Stimulated activated naive B cell treated with anti-CD40 and anti-IgM and Interleukin-4, amounts not matched to agents 10 μg/mL and 1 μg/mL and 100 μg/mL, for 72 hours (primary cell): Measurements from ENCODE around the gene HRH1.
"Not testable (repeated sequence)": the region's sequence is repeated elsewhere in the genome, so short reads cannot be mapped to it uniquely, and the experiment has no call there.

Source experiments
- ATAC-seq, 2 donors: fragments of 150-1000 bp; cut with Tn5 transposase; replicated peaks; 2 replicates each; pipeline ENCODE4 v1.10.0; 2021; ENCODE audit warnings: moderate library complexity in 1 of 2
- DNase-seq: peaks from one replicate; pipeline ENCODE4 v3.0.0; 2021
- H3K27ac Mint-ChIP-seq: one replicate; pipeline ENCODE4 v1.8.0; 2022; ENCODE audit warnings: mild to moderate bottlenecking, mixed read lengths
- H3K27me3 Mint-ChIP-seq, 2 donors: one replicate each; pipeline ENCODE4 v1.8.0; 2022; ENCODE audit warnings: mixed read lengths in 2 of 2
- H3K36me3 Mint-ChIP-seq, 2 donors: one replicate each; pipeline ENCODE4 v1.8.0; 2022; ENCODE audit warnings: mixed read lengths in 2 of 2, mild to moderate bottlenecking in 1 of 2
- H3K4me1 Mint-ChIP-seq, 2 donors: one replicate each; pipeline ENCODE4 v1.8.0; 2022; ENCODE audit warnings: mixed read lengths in 2 of 2, mild to moderate bottlenecking in 1 of 2
- H3K4me3 Mint-ChIP-seq, 2 donors: one replicate each; pipeline ENCODE4 v1.8.0; 2022; ENCODE audit warnings: mild to moderate bottlenecking in 2 of 2, mixed read lengths in 2 of 2, moderate library complexity in 1 of 2
- H3K9me3 Mint-ChIP-seq, 2 donors: one replicate each; pipeline ENCODE4 v1.8.0; 2022; ENCODE audit warnings: mixed read lengths in 2 of 2, mild to moderate bottlenecking in 1 of 2

The HRH1 gene

DNA sequence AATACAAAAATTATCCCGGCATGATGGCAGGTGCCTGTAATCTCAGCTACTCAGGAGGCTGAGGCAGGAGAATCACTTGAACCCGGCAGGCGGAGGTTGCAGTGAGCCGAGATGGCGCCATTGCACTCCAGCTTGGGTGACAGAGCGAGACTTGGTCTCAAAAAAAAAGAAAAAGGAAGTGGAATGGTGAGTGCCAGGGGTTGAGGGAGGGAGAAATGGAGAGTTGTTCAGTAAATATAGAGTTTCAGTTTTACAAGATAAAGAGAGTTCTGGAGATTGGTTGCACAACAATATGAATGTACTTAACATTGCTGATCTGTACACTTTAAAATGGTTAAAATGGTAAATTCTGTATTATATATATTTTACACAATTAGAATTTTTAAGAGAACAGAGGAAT is 63.1 kb downstream of the HRH1 start:
- H3K27ac Mint-ChIP-seq, H3K9me3 Mint-ChIP-seq, H3K36me3 Mint-ChIP-seq, H3K4me3 Mint-ChIP-seq, ATAC-seq, DNase-seq, H3K4me1 Mint-ChIP-seq: not testable (repeated sequence)
- H3K27me3 Mint-ChIP-seq: peaks cover 0 to 23% of the 10 kb centered on the region in 2 donors

DNA sequence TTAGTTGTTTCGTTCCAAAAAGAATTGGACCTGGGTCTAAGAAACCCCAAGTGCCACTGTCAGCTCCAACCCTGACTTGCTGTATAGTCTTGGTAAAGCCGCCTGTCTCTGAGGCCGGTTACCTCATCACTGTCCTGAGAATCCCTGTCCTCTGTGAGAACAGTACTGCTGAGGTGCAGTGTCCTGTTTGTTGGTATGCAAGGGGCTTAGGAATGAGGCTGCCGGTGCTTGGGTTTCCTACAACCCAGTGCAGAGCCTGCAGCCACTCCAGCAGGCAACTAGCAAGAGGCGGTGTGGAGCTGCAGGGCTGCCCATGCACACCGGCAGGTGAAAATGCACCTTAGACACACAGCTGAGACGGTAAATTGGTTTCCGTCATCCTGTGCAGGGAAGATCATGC is 65.9 kb downstream of the HRH1 start:
- no peak for DNase-seq
- Mint-ChIP-seq H3K4me1 (peaks cover 0 to 2% of the 10 kb centered on the region in 2 donors), H3K9me3 (no peaks in the 10 kb centered on the region), H3K4me3 (no peak overlapping the region), H3K27ac (no peak overlapping the region), H3K36me3 (no peaks in the 10 kb centered on the region), H3K27me3 (peaks cover 0 to 12% of the 10 kb centered on the region in 2 donors)
- ATAC-seq: no peak

DNA sequence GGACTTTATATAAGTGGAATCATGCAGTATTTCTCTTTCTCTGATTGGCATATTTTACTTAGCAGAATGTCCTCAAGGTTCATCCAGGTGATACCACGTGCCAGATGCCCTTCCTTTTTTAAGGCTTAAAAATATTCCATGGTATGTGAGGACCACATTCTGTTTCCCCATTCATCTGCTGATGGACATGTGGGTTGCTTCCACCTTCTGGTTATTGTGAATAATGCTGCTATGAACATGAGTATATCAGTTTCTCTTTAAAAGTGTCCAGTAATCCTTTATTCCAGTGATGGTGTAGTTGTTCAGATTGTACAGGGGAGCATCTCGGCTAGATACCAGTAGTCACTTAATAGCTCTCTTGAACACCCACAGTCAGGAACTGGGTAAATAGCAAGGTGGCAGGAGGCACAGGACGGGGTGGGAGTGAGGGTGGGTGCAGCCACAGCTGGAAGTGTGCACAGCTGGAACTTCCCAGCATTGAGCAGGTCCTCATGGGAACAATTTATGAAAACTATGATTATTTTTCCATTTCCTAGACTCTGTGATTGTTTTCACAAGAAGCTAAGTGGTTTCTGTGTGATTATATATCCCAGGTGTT is 67.6 kb downstream of the HRH1 start:
- H3K9me3 Mint-ChIP-seq: peaks cover 0 to 2% of the 10 kb centered on the region in 2 donors
- H3K4me3 Mint-ChIP-seq: no peak overlapping the region
- H3K27ac Mint-ChIP-seq: no peak overlapping the region
- ATAC-seq (no peak), DNase-seq (no peak)
- H3K27me3 Mint-ChIP-seq: peaks cover 0 to 12% of the 10 kb centered on the region in 2 donors
- H3K4me1 Mint-ChIP-seq: peaks cover 7 to 12% of the 10 kb centered on the region in 2 donors
- no peaks in the 10 kb centered on the region for H3K36me3 Mint-ChIP-seq

DNA sequence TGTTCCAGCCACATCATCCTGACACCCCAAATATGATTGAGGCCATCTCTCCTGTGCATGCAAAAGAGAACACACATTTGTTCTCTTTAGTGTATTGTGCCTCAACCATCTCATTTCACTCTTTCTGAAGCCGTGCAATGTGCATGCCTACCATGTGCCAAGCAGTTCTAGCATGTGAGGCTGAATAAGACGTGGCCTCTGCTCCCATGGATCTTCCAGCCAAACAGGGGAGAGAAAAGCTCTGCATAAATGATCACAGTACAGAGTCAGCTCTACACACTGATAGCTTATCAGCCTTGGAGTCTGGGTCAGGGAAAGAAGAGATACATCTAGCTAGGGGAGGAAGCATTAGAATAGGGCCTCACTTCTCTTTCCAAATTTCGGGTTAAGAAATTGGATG is 69.7 kb downstream of the HRH1 start:
- Mint-ChIP-seq H3K36me3 (no peaks in the 10 kb centered on the region), H3K4me1 (peaks cover 9 to 19% of the 10 kb centered on the region in 2 donors), H3K27ac (no peak overlapping the region), H3K27me3 (peaks cover 0 to 5% of the 10 kb centered on the region in 2 donors), H3K9me3 (peaks cover 0 to 2% of the 10 kb centered on the region in 2 donors), H3K4me3 (no peak overlapping the region)
- ATAC-seq (no peak), DNase-seq (no peak)

DNA sequence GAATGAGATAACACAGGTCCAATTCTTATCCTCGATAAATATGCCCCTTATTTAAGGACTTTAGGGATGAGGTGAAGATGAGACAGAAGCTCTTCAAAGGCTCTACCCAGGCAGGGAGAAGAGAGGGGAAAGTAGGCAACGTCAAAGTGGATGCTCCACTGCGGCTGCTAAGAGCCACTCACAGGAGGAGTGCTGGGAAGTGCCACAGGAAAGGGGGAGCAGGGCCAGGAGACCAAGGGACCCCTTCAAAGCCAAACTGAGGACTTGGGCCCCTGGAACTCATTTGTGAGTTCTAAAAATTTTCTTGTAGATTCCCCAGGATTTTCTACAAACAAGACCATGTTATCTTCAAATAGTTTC is 70.6 kb downstream of the HRH1 start:
- DNase-seq: no peak
- H3K4me1 Mint-ChIP-seq: peaks cover 9 to 19% of the 10 kb centered on the region in 2 donors
- H3K27ac Mint-ChIP-seq: no peak overlapping the region

DNA sequence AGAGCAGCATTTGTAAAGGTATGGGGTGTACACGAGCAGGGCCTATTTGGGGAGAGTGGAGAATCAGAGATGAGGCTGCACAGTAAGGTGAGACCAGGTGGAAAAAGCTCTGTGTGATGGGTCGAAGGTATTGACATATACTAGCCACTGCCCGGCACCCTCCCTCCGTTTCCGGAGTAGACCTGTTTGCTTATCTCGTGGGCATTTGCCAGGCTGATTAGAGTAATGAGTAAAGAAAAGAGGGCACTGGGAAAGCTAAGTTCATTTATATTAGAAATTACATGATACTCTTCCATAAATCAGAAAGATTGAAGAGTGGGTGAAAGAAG is 71.7 kb downstream of the HRH1 start:
- Mint-ChIP-seq H3K36me3 (no peaks in the 10 kb centered on the region), H3K4me3 (no peak overlapping the region), H3K4me1 (peaks cover 12 to 24% of the 10 kb centered on the region in 2 donors), H3K27me3 (peaks cover 0 to 5% of the 10 kb centered on the region in 2 donors), H3K27ac (peak overlapping the region; percentile 73), H3K9me3 (peaks cover 0 to 2% of the 10 kb centered on the region in 2 donors)
- DNase-seq (no peak), ATAC-seq (no peak)

More for the DNA sequence above, 70.6 kb downstream of the HRH1 start:
- ATAC-seq: no peak
- H3K9me3 Mint-ChIP-seq: peaks cover 0 to 2% of the 10 kb centered on the region in 2 donors
- peaks cover 0 to 5% of the 10 kb centered on the region in 2 donors for H3K27me3 Mint-ChIP-seq
- no peak overlapping the region for H3K4me3 Mint-ChIP-seq
- no peaks in the 10 kb centered on the region for H3K36me3 Mint-ChIP-seq

DNA sequence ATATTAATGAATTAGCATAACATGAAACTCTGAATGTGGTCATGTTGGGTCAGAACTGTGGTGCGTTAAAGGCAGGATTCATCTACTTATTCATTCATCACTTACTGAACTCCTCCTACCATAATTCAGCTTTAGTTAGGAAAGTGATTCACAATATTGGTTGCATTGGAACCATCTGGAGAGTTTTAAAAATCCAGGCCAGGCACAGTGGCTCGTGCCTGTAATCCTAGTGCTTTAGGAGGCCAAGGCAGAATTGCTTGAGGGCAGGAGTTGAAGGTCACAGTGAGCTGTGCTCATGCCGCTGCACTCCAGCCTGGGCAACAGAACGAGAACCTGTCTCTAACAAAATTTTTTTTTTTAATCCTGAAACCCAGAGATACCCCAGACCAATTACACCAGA is 73.7 kb downstream of the HRH1 start:
- Mint-ChIP-seq H3K27ac (no peak overlapping the region), H3K4me1 (peaks cover 13 to 28% of the 10 kb centered on the region in 2 donors), H3K27me3 (peaks cover 2 to 5% of the 10 kb centered on the region in 2 donors), H3K9me3 (peaks cover 0 to 2% of the 10 kb centered on the region in 2 donors), H3K4me3 (no peak overlapping the region), H3K36me3 (no peaks in the 10 kb centered on the region)
- DNase-seq (no peak), ATAC-seq (no peak)

DNA sequence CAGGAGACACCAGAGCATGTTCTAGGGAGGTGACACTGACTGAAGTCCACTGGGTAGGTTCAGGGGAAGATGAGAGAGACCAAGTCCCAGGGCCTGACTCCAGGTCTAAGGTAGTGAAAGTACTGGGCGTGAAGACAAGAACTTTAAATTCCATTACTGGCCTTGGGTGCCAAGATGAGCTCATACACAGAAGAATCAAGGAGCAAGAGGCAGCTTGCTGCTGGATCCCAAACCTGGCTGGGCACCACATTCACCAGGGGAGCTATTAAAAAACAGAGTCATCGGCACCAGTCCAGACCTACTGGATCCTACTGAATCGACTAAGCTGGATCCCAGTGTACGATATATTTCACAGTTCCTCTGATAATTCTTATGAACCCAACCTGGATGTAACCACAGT is 75.8 kb downstream of the HRH1 start:
- DNase-seq (no peak), ATAC-seq (no peak)
- peaks cover 11 to 28% of the 10 kb centered on the region in 2 donors for H3K4me1 Mint-ChIP-seq
- peaks cover 17 to 20% of the 10 kb centered on the region in 2 donors for H3K27me3 Mint-ChIP-seq
- H3K36me3 Mint-ChIP-seq: no peaks in the 10 kb centered on the region
- peaks cover 0 to 2% of the 10 kb centered on the region in 2 donors for H3K9me3 Mint-ChIP-seq
- no peak overlapping the region for H3K4me3 Mint-ChIP-seq
- H3K27ac Mint-ChIP-seq: no peak overlapping the region

DNA sequence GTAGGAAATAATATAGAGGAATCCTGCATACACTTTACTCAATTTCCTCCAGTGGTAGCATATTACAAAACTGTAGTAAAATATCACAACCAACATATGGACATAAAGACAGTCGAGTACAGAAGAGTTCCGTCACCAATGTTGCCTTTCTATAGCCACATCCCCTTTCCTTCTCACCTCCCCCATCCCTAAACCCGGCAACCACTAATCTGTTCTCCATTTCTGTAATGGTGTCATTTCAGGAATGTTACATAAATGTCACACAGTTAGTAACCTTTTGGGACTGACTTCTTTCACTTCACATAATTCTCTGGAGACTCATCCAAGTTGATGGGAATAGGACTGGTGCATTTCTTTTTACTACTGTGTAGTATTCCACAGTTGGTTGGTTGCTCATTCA is 76.5 kb downstream of the HRH1 start:
- DNase-seq (no peak), ATAC-seq (no peak)
- Mint-ChIP-seq H3K27me3 (peaks cover 20 to 24% of the 10 kb centered on the region in 2 donors), H3K9me3 (peaks cover 0 to 2% of the 10 kb centered on the region in 2 donors), H3K27ac (no peak overlapping the region), H3K4me3 (no peak overlapping the region), H3K36me3 (no peaks in the 10 kb centered on the region), H3K4me1 (peaks cover 8 to 24% of the 10 kb centered on the region in 2 donors)

DNA sequence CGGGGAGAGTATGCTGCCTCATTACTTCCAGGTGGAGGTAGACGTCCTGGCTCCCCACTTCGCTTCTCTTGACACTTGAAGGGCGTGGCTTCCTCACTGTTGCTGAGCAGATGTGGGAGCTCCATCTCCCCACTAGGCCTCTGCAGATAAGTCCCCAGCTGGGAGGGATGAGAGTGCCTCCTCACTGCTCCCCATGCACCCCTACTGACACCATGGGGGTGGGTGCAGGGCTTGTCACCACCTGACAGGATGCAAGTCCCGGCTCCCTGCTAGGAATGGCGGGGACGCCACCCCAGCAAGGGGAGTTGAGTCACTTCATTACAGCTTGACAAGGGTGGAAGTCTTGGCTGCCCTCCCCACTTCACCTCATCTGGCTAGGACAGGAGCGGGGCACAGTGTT is 81.1 kb downstream of the HRH1 start:
- ATAC-seq (no peak), DNase-seq (no peak)
- Mint-ChIP-seq H3K36me3 (peaks cover under 1 to 1% of the 10 kb centered on the region in 2 donors), H3K4me3 (no peak overlapping the region), H3K4me1 (peaks cover 6 to 16% of the 10 kb centered on the region in 2 donors), H3K27ac (peak overlapping the region; percentile 59), H3K9me3 (peaks cover 0 to 4% of the 10 kb centered on the region in 2 donors), H3K27me3 (peaks cover 24% of the 10 kb centered on the region in 2 donors)

DNA sequence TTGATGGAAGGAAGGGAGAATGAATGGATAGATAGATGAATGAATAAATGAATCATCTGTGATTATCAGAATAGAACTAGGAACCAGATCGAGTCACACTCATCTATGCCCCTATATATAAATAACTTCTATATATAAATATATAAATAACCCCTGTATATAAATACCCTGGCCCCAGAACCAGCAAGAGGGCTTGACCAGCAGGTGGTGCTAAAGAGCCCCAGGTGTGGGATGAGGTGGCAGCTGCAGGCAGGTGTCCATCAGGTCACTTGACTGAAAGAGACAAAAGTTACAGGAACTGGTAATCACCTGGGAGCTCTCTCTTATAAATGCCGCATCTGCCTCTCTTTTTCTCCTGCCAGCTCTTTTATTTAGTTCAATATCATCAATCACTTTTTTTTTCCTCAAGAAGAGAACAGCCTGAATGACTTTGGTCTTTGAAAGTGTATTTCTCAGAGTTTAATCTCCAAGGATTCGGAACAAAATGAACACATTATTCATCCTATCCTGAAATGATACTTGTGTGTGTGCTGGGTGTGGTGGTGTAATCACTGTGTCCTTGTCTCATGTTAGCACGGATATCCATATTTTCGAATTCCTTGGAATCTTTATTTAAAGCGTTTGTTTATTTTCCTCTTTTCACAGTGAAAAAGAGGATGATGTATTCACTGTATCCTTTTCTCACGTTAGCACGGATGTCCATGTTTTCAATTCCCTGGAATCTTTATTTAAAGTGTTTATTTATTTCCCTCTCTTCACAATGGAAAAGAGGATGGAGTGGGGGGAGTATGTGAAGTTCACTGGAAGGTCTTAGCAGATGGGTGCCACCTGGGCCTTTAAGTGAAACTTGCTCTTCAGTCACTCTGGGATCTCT is 82.5 kb downstream of the HRH1 start:
- H3K36me3 Mint-ChIP-seq: peaks cover 2 to 3% of the 10 kb centered on the region in 2 donors
- ATAC-seq (peak; percentile 75), DNase-seq (peak; percentile 67)
- peaks cover 0 to 4% of the 10 kb centered on the region in 2 donors for H3K9me3 Mint-ChIP-seq
- H3K27ac Mint-ChIP-seq: no peak overlapping the region
- peaks cover 6 to 12% of the 10 kb centered on the region in 2 donors for H3K4me1 Mint-ChIP-seq
- H3K27me3 Mint-ChIP-seq: peaks cover 24% of the 10 kb centered on the region in 2 donors
- no peak overlapping the region for H3K4me3 Mint-ChIP-seq

DNA sequence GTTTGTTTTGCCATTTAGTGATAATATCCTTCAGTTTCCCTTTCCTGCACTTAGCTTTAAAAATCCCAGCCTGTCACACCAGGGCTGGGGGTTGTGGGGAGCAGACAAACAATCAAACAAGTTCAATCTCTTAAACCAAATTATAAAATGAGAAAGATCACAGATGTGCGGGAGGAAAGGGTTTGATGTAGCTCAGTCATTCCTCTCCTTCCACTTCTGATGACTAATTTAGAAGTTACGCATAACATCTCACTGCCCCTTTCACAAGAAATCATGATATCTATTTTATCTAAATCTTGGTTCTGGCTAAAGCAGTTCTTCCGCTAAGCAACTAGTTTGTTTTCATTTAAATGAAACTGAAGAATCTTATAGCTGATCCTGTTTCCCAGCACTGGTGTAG is 83.8 kb downstream of the HRH1 start:
- H3K4me3 Mint-ChIP-seq: no peak overlapping the region
- no peak for ATAC-seq
- H3K27me3 Mint-ChIP-seq: peaks cover 18 to 22% of the 10 kb centered on the region in 2 donors

DNA sequence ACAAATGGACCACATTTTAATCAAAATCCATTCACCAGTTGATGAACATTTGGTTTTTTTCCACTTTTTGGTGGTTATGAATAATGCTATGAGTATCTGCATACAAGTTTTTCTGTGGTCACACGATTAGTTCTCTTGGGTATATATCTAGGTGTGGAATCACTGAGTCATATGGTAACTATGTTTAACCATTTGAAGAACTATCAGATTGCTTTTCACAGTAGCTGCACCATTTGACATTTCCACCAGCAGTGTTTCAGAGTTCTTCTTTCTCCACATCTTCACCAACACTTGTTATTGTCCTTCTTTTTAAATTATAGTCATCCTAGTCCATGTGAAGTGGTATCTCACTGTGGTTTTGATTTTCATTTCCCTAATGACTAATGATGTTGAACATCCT is 84.6 kb downstream of the HRH1 start:
- H3K36me3 Mint-ChIP-seq: peaks cover 2 to 3% of the 10 kb centered on the region in 2 donors
- ATAC-seq (peak; percentile 57 to 63), DNase-seq (no peak)
- peak overlapping the region; percentile 5 for H3K27ac Mint-ChIP-seq
- peaks cover 0 to 4% of the 10 kb centered on the region in 2 donors for H3K9me3 Mint-ChIP-seq
- no peak overlapping the region for H3K4me3 Mint-ChIP-seq
- peaks cover 6 to 12% of the 10 kb centered on the region in 2 donors for H3K4me1 Mint-ChIP-seq
- peaks cover 16 to 19% of the 10 kb centered on the region in 2 donors for H3K27me3 Mint-ChIP-seq

More for the DNA sequence above, 83.8 kb downstream of the HRH1 start:
- peaks cover 6 to 12% of the 10 kb centered on the region in 2 donors for H3K4me1 Mint-ChIP-seq
- H3K36me3 Mint-ChIP-seq: peaks cover 2 to 3% of the 10 kb centered on the region in 2 donors
- no peak overlapping the region for H3K27ac Mint-ChIP-seq
- no peak for DNase-seq
- peaks cover 0 to 4% of the 10 kb centered on the region in 2 donors for H3K9me3 Mint-ChIP-seq

DNA sequence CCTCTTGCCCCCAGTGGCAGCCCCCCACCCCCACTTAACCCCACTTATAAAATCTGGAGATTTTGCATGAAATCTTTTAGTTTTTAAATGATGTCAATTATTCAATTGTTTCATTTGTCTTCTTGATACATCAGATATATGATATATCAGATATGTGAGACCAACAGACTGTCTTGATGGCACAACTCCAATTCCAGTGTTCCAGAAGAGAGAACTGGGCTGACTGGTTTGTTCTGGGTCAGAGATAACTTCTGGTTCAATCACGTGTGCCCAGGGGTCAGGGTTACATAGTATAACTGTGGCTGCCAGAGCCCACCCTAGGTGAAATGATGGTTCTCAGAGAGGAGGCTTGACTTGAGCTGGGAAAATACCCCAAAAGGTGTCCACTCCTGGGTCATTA is 85.5 kb downstream of the HRH1 start:
- ATAC-seq: no peak
- H3K4me1 Mint-ChIP-seq: peaks cover 6 to 12% of the 10 kb centered on the region in 2 donors
- H3K4me3 Mint-ChIP-seq: no peak overlapping the region
- H3K27me3 Mint-ChIP-seq: peaks cover 8 to 12% of the 10 kb centered on the region in 2 donors
- no peak overlapping the region for H3K27ac Mint-ChIP-seq
- H3K36me3 Mint-ChIP-seq: peaks cover 2 to 3% of the 10 kb centered on the region in 2 donors
- DNase-seq: no peak
- peaks cover 0 to 4% of the 10 kb centered on the region in 2 donors for H3K9me3 Mint-ChIP-seq
